ENCODE data around the gene TBC1D30. TPM values are rescaled to one million over a fixed set of nuclear protein-coding genes. Genes with fewer than 3 reads are reported as not detected.

The TBC1D30 gene
- total and polyA plus RNA-seq, 7 experiments from 2014 or later: 0.13 to 1.5 (median 0.49) TPM; not detected in 1

- Mint-ChIP-seq H3K4me1 (no peaks in the 10 kb centered on the region), H3K4me3 (no peak overlapping the region), H3K27me3 (peaks cover 0 to 13% (median 2%) of the 10 kb centered on the region in 5 donors), H3K36me3 (no peaks in the 10 kb centered on the region), H3K27ac (no peak overlapping the region), H3K9me3 (peaks cover 0 to 3% (median 0%) of the 10 kb centered on the region in 11 donors)
- POLR2A ChIA-PET: no interaction called here
- no peak overlapping the region for H3K4me3 ChIP-seq (ENCODE audit: low read length)
- ATAC-seq (no peak), DNase-seq (no peak)
- H3K36me3 ChIP-seq (ENCODE audit: control insufficient read depth in 2 of 3, insufficient read depth in 3 of 3, low read length in 3 of 3): no peaks in the 10 kb centered on the region
- no peaks in the 10 kb centered on the region for H3K4me1 ChIP-seq (ENCODE audit: control insufficient read depth in 2 of 2, insufficient read depth in 2 of 2, low read length in 2 of 2)
- no peak overlapping the region for H3K27ac ChIP-seq (ENCODE audit: low read depth, low read length)
- CTCF ChIA-PET: no interaction called here
- intact Hi-C loops (cut with micrococcal nuclease): no loop called here
- no peaks in the 10 kb centered on the region for H3K27me3 ChIP-seq (ENCODE audit: control insufficient read depth in 2 of 2, insufficient read depth in 2 of 2, low read length in 2 of 2)
- peaks cover 0 to 4% (median 0%) of the 10 kb centered on the region in 3 experiments for H3K9me3 ChIP-seq (ENCODE audit: control insufficient read depth in 2 of 3, low read length in 3 of 3)
These were observed 59.7 kb downstream of the TBC1D30 start for GRCh38 chr12:64884164-64884542.

GRCh38 chr12:64884728-64885127, 60.3 kb downstream of the TBC1D30 start:
- Histone ChIP-seq H3K27ac (ENCODE audit: low read depth, low read length) (no peak overlapping the region), H3K4me1 (ENCODE audit: control insufficient read depth in 2 of 2, insufficient read depth in 2 of 2, low read length in 2 of 2) (no peaks in the 10 kb centered on the region), H3K9me3 (ENCODE audit: control insufficient read depth in 2 of 3, low read length in 3 of 3) (peaks cover 0 to 4% (median 0%) of the 10 kb centered on the region in 3 experiments), H3K36me3 (ENCODE audit: control insufficient read depth in 2 of 3, insufficient read depth in 3 of 3, low read length in 3 of 3) (no peaks in the 10 kb centered on the region), H3K4me3 (ENCODE audit: low read length) (no peak overlapping the region), H3K27me3 (ENCODE audit: control insufficient read depth in 2 of 2, insufficient read depth in 2 of 2, low read length in 2 of 2) (no peaks in the 10 kb centered on the region)
- Mint-ChIP-seq H3K4me1 (no peaks in the 10 kb centered on the region), H3K27me3 (peaks cover under 1 to 13% (median 4%) of the 10 kb centered on the region in 5 donors), H3K4me3 (no peak overlapping the region), H3K9me3 (peaks cover 0 to 3% (median 0%) of the 10 kb centered on the region in 11 donors), H3K36me3 (no peaks in the 10 kb centered on the region), H3K27ac (no peak overlapping the region)
- ChIA-PET CTCF (no interaction called here), POLR2A (no interaction called here)
- no peak for DNase-seq
- ATAC-seq: no peak
- intact Hi-C loops (cut with micrococcal nuclease): no loop called here

- Histone ChIP-seq H3K27ac (ENCODE audit: low read depth, low read length) (no peak overlapping the region), H3K36me3 (ENCODE audit: control insufficient read depth in 2 of 3, insufficient read depth in 3 of 3, low read length in 3 of 3) (no peaks in the 10 kb centered on the region), H3K4me1 (ENCODE audit: control insufficient read depth in 2 of 2, insufficient read depth in 2 of 2, low read length in 2 of 2) (no peaks in the 10 kb centered on the region), H3K27me3 (ENCODE audit: control insufficient read depth in 2 of 2, insufficient read depth in 2 of 2, low read length in 2 of 2) (no peaks in the 10 kb centered on the region), H3K9me3 (ENCODE audit: control insufficient read depth in 2 of 3, low read length in 3 of 3) (no peaks in the 10 kb centered on the region), H3K4me3 (ENCODE audit: low read length) (no peak overlapping the region)
- no peak overlapping the region for H3K27ac Mint-ChIP-seq
- no peaks in the 10 kb centered on the region for H3K36me3 Mint-ChIP-seq
- no peak for DNase-seq
- no peak overlapping the region for H3K4me3 Mint-ChIP-seq
- no peaks in the 10 kb centered on the region for H3K9me3 Mint-ChIP-seq
- intact Hi-C loops (cut with micrococcal nuclease): loop anchor here (1.0 to 10.0 kb wide), 3 partner anchors 234 to 1515 kb away; no protein-coding TSS in a partner anchor
- peaks cover 8 to 18% (median 16%) of the 10 kb centered on the region in 5 donors for H3K27me3 Mint-ChIP-seq
- no peak for ATAC-seq
- ChIA-PET POLR2A (no interaction called here), CTCF (interaction anchor here (0.6 to 3.7 kb wide), 6 partner anchors 9 to 1521 kb away, joined by 3 to 36 read pairs (median 4); no protein-coding TSS in a partner anchor)
- peaks cover 0 to 2% (median 0%) of the 10 kb centered on the region in 7 donors for H3K4me1 Mint-ChIP-seq
These were observed 65.2 kb downstream of the TBC1D30 start for GRCh38 chr12:64889434-64890216.

- ATAC-seq (peak; percentile 60), DNase-seq (peak in 7 of 9 donors; percentile 16 to 61 (median 51))
- no peaks in the 10 kb centered on the region for H3K36me3 ChIP-seq (ENCODE audit: control insufficient read depth in 2 of 3, insufficient read depth in 3 of 3, low read length in 3 of 3)
- H3K36me3 Mint-ChIP-seq: no peaks in the 10 kb centered on the region
- H3K4me1 Mint-ChIP-seq: peaks cover 0 to 2% (median 0%) of the 10 kb centered on the region in 7 donors
- H3K4me1 ChIP-seq (ENCODE audit: control insufficient read depth in 2 of 2, insufficient read depth in 2 of 2, low read length in 2 of 2): no peaks in the 10 kb centered on the region
- ChIA-PET POLR2A (no interaction called here), CTCF (interaction anchor here (0.6 to 3.7 kb wide), 9 partner anchors 16 to 1216 kb away, joined by 3 to 36 read pairs (median 3); no protein-coding TSS in a partner anchor)
- no peaks in the 10 kb centered on the region for H3K9me3 Mint-ChIP-seq
- no peak overlapping the region for H3K4me3 Mint-ChIP-seq
- H3K27ac Mint-ChIP-seq: no peak overlapping the region
- H3K27me3 Mint-ChIP-seq: peaks cover 8 to 17% (median 15%) of the 10 kb centered on the region in 5 donors
- no peak overlapping the region for H3K4me3 ChIP-seq (ENCODE audit: low read length)
- H3K27me3 ChIP-seq (ENCODE audit: control insufficient read depth in 2 of 2, insufficient read depth in 2 of 2, low read length in 2 of 2): no peaks in the 10 kb centered on the region
- no peak overlapping the region for H3K27ac ChIP-seq (ENCODE audit: low read depth, low read length)
- no peaks in the 10 kb centered on the region for H3K9me3 ChIP-seq (ENCODE audit: control insufficient read depth in 2 of 3, low read length in 3 of 3)
- intact Hi-C loops (cut with micrococcal nuclease): loop anchor here (1.0 to 10.0 kb wide), 9 partner anchors 232 to 1803 kb away; no protein-coding TSS in a partner anchor
These were observed 66.5 kb downstream of the TBC1D30 start for GRCh38 chr12:64890873-64891468.

GRCh38 chr12:64891629-64892028, 67.2 kb downstream of the TBC1D30 start:
- ChIA-PET CTCF (interaction anchor here (3.7 kb wide), 1 partner anchor 341 kb away, joined by 36 read pairs; no protein-coding TSS in a partner anchor), POLR2A (no interaction called here)
- H3K27ac ChIP-seq (ENCODE audit: low read depth, low read length): no peak overlapping the region
- no peak for DNase-seq
- Mint-ChIP-seq H3K4me3 (no peak overlapping the region), H3K27ac (no peak overlapping the region), H3K4me1 (peaks cover 0 to 2% (median 0%) of the 10 kb centered on the region in 7 donors), H3K36me3 (no peaks in the 10 kb centered on the region), H3K9me3 (no peaks in the 10 kb centered on the region), H3K27me3 (peaks cover 8 to 17% (median 14%) of the 10 kb centered on the region in 5 donors)
- intact Hi-C loops (cut with micrococcal nuclease): loop anchor here (1.0 to 10.0 kb wide), 8 partner anchors 341 to 1803 kb away; no protein-coding TSS in a partner anchor
- ATAC-seq: no peak
- H3K4me1 ChIP-seq (ENCODE audit: control insufficient read depth in 2 of 2, insufficient read depth in 2 of 2, low read length in 2 of 2): no peaks in the 10 kb centered on the region
- H3K27me3 ChIP-seq (ENCODE audit: control insufficient read depth in 2 of 2, insufficient read depth in 2 of 2, low read length in 2 of 2): no peaks in the 10 kb centered on the region
- no peaks in the 10 kb centered on the region for H3K36me3 ChIP-seq (ENCODE audit: control insufficient read depth in 2 of 3, insufficient read depth in 3 of 3, low read length in 3 of 3)
- no peak overlapping the region for H3K4me3 ChIP-seq (ENCODE audit: low read length)
- H3K9me3 ChIP-seq (ENCODE audit: control insufficient read depth in 2 of 3, low read length in 3 of 3): no peaks in the 10 kb centered on the region

GRCh38 chr12:64892561-64892960, 68.1 kb downstream of the TBC1D30 start:
- DNase-seq: no peak
- intact Hi-C loops (cut with micrococcal nuclease): loop anchor here in 1 of 2 donors (10.0 kb wide), 1 partner anchor 1512 kb away; no protein-coding TSS in a partner anchor
- peaks cover 0 to 2% (median 0%) of the 10 kb centered on the region in 7 donors for H3K4me1 Mint-ChIP-seq
- no peak overlapping the region for H3K27ac Mint-ChIP-seq
- H3K36me3 ChIP-seq (ENCODE audit: control insufficient read depth in 2 of 3, insufficient read depth in 3 of 3, low read length in 3 of 3): no peaks in the 10 kb centered on the region
- CTCF ChIA-PET: interaction anchor here (0.6 to 3.7 kb wide), 2 partner anchors 340 to 1191 kb away, joined by 3 to 36 read pairs; no protein-coding TSS in a partner anchor
- H3K4me3 ChIP-seq (ENCODE audit: low read length): no peak overlapping the region
- no peaks in the 10 kb centered on the region for H3K9me3 ChIP-seq (ENCODE audit: control insufficient read depth in 2 of 3, low read length in 3 of 3)
- H3K27ac ChIP-seq (ENCODE audit: low read depth, low read length): no peak overlapping the region
- POLR2A ChIA-PET: no interaction called here
- H3K4me3 Mint-ChIP-seq: no peak overlapping the region
- no peaks in the 10 kb centered on the region for H3K4me1 ChIP-seq (ENCODE audit: control insufficient read depth in 2 of 2, insufficient read depth in 2 of 2, low read length in 2 of 2)
- H3K27me3 ChIP-seq (ENCODE audit: control insufficient read depth in 2 of 2, insufficient read depth in 2 of 2, low read length in 2 of 2): no peaks in the 10 kb centered on the region
- no peak for ATAC-seq
- H3K9me3 Mint-ChIP-seq: no peaks in the 10 kb centered on the region
- H3K27me3 Mint-ChIP-seq: peaks cover 8 to 17% (median 14%) of the 10 kb centered on the region in 5 donors
- H3K36me3 Mint-ChIP-seq: no peaks in the 10 kb centered on the region

Measured in naive thymus-derived CD4-positive, alpha-beta T cell (primary cell).